ENCODE data around the gene FARP1.

FARP1 gene

GRCh38 chr13:98175823-98176222, 32.9 kb downstream of the FARP1 start:
- TF ChIP-seq EZH2phosphoT487 (conservative IDR thresholded peaks at IDR 0.05; ENCODE audit: low read length) (no peak), CTCF (IDR thresholded peaks at IDR 0.05; ENCODE audit: insufficient read depth, low read length, poor library complexity, severe bottlenecking) (no peak)
- Histone ChIP-seq H2AFZ (ENCODE audit: low read depth, low read length, severe bottlenecking) (no peak overlapping the region), H3K79me2 (ENCODE audit: insufficient read depth, low read length) (no peaks in the 10 kb centered on the region), H3K9me3 (ENCODE audit: insufficient read depth, low read length) (no peaks in the 10 kb centered on the region), H3K27ac (ENCODE audit: low read depth, low read length) (no peak overlapping the region), H3K36me3 (ENCODE audit: low read length) (no peaks in the 10 kb centered on the region), H3F3A (ENCODE audit: insufficient read depth) (no peaks in the 10 kb centered on the region), H3K27me3 (ENCODE audit: low read length) (no peaks in the 10 kb centered on the region), H3K4me2 (ENCODE audit: low read depth, low read length, poor library complexity, severe bottlenecking) (no peak overlapping the region), H3K4me3 (ENCODE audit: insufficient read depth, low read length, poor library complexity, severe bottlenecking) (no peak overlapping the region), H4K20me1 (ENCODE audit: low read depth, low read length) (no peaks in the 10 kb centered on the region), H3K9me2 (replicated peaks; ENCODE audit: insufficient read depth, low read length) (no peaks in the 10 kb centered on the region), H3K9ac (ENCODE audit: low read length) (no peak overlapping the region)

GRCh38 chr13:98176777-98177608, 34.1 kb downstream of the FARP1 start, which contains the start of gene RNF113B:
Gene RNF113B (minus strand): TSS chr13:98177269. CDS start chr13:98177236, 33 bp downstream.
- H3K9me2 ChIP-seq (replicated peaks; ENCODE audit: insufficient read depth, low read length): no peaks in the 10 kb centered on the region
- no peaks in the 10 kb centered on the region for H3K27me3 ChIP-seq (ENCODE audit: low read length)
- no peak within 1 kb of the TSS for H2AFZ ChIP-seq (ENCODE audit: low read depth, low read length, severe bottlenecking)
- no peaks in the 10 kb centered on the region for H3F3A ChIP-seq (ENCODE audit: insufficient read depth)
- H4K20me1 ChIP-seq (ENCODE audit: low read depth, low read length): no peaks in the 10 kb centered on the region
- no peak within 1 kb of the TSS for H3K27ac ChIP-seq (ENCODE audit: low read depth, low read length)
- no peak within 1 kb of the TSS for H3K4me3 ChIP-seq (ENCODE audit: insufficient read depth, low read length, poor library complexity, severe bottlenecking)
- H3K36me3 ChIP-seq (ENCODE audit: low read length): no peaks in the 10 kb centered on the region
- no peak within 1 kb of the TSS for H3K4me2 ChIP-seq (ENCODE audit: low read depth, low read length, poor library complexity, severe bottlenecking)
- no peak within 1 kb of the TSS for H3K9ac ChIP-seq (ENCODE audit: low read length)
- no peaks in the 10 kb centered on the region for H3K79me2 ChIP-seq (ENCODE audit: insufficient read depth, low read length)
- TF ChIP-seq EZH2phosphoT487 (conservative IDR thresholded peaks at IDR 0.05; ENCODE audit: low read length): no peak
- TF ChIP-seq CTCF (IDR thresholded peaks at IDR 0.05; ENCODE audit: insufficient read depth, low read length, poor library complexity, severe bottlenecking): no peak
- H3K9me3 ChIP-seq (ENCODE audit: insufficient read depth, low read length): no peaks in the 10 kb centered on the region

GRCh38 chr13:98180092-98180491, 37.2 kb downstream of the FARP1 start:
- H3F3A ChIP-seq (ENCODE audit: insufficient read depth): no peaks in the 10 kb centered on the region
- H3K4me2 ChIP-seq (ENCODE audit: low read depth, low read length, poor library complexity, severe bottlenecking): no peak overlapping the region
- H3K79me2 ChIP-seq (ENCODE audit: insufficient read depth, low read length): no peaks in the 10 kb centered on the region
- H3K27ac ChIP-seq (ENCODE audit: low read depth, low read length): no peak overlapping the region
- H3K4me3 ChIP-seq (ENCODE audit: insufficient read depth, low read length, poor library complexity, severe bottlenecking): no peak overlapping the region
- no peaks in the 10 kb centered on the region for H3K9me2 ChIP-seq (replicated peaks; ENCODE audit: insufficient read depth, low read length)
- H3K36me3 ChIP-seq (ENCODE audit: low read length): no peaks in the 10 kb centered on the region
- no peak overlapping the region for H3K9ac ChIP-seq (ENCODE audit: low read length)
- no peak overlapping the region for H2AFZ ChIP-seq (ENCODE audit: low read depth, low read length, severe bottlenecking)
- no peaks in the 10 kb centered on the region for H3K9me3 ChIP-seq (ENCODE audit: insufficient read depth, low read length)
- no peaks in the 10 kb centered on the region for H4K20me1 ChIP-seq (ENCODE audit: low read depth, low read length)
- no peaks in the 10 kb centered on the region for H3K27me3 ChIP-seq (ENCODE audit: low read length)
- no peak for TF ChIP-seq EZH2phosphoT487 (conservative IDR thresholded peaks at IDR 0.05; ENCODE audit: low read length)
- TF ChIP-seq CTCF (IDR thresholded peaks at IDR 0.05; ENCODE audit: insufficient read depth, low read length, poor library complexity, severe bottlenecking): no peak

All from SU-DHL-6 (cell line).